ENCODE data around the gene NSF.

The NSF gene

GRCh38 chr17:46800573-46800972 lies 210.1 kb downstream of the NSF start:
- no peak for DNase-seq (ENCODE audit: low read depth)

- no peak for DNase-seq (ENCODE audit: low read depth)
These were observed 212.3 kb downstream of the NSF start for GRCh38 chr17:46802800-46803199.

- DNase-seq (ENCODE audit: low read depth), result no peak
These were observed 213.1 kb downstream of the NSF start for GRCh38 chr17:46803544-46803943.

- no peak for DNase-seq (ENCODE audit: low read depth)
These were observed 215.3 kb downstream of the NSF start for GRCh38 chr17:46805771-46806170.

Data from fibroblast of gingiva (primary cell).